Measurements from ENCODE around the gene FARS2. TPM values are rescaled to one million over a fixed set of nuclear protein-coding genes. Genes with fewer than 3 reads are reported as not detected.

FARS2 gene
- total and polyA plus RNA-seq, 7 donors: 10.6 to 17.5 (median 14.4) TPM

GRCh38 chr6:5752391-5752680, 491.0 kb downstream of the FARS2 start:
- no peak for TF ChIP-seq CTCF (IDR thresholded peaks at IDR 0.05)
- Histone ChIP-seq H3K4me1 (peaks cover 48% of the 10 kb centered on the region), H3K27me3 (ENCODE audit: insufficient read depth in 3 of 3, low read length in 2 of 3) (no peaks in the 10 kb centered on the region), H3K27ac (peak overlapping the region; percentile 89), H3K4me3 (no peak overlapping the region), H3K9me3 (peaks cover 7% of the 10 kb centered on the region), H3K36me3 (ENCODE audit: insufficient read depth in 1 of 2, low read depth in 1 of 2) (no peaks in the 10 kb centered on the region)
- WGBS, 3 donors: 41 to 57% (median 45%) methylated on average over 5 of the region's 5 CpGs
- intact Hi-C loops (cut with DNase I): loop anchor here in 1 of 2 donors (10.0 kb wide), 1 partner anchor 288 kb away; no protein-coding TSS in a partner anchor
- no peak for DNase-seq
- ATAC-seq: peak; percentile 74 to 86 (median 80)

GRCh38 chr6:5753209-5753608, 491.9 kb downstream of the FARS2 start:
- peak overlapping the region; percentile 89 for H3K27ac ChIP-seq

GRCh38 chr6:5754904-5755303, 493.6 kb downstream of the FARS2 start:
- H3K36me3 ChIP-seq (ENCODE audit: insufficient read depth in 1 of 2, low read depth in 1 of 2): no peaks in the 10 kb centered on the region
- no peak for DNase-seq
- no peak overlapping the region for H3K27ac ChIP-seq
- no peaks in the 10 kb centered on the region for H3K27me3 ChIP-seq (ENCODE audit: insufficient read depth in 3 of 3, low read length in 2 of 3)
- H3K4me3 ChIP-seq: no peak overlapping the region
- ATAC-seq: no peak
- peaks cover 7% of the 10 kb centered on the region for H3K9me3 ChIP-seq
- H3K4me1 ChIP-seq: peaks cover 40% of the 10 kb centered on the region
- TF ChIP-seq CTCF (IDR thresholded peaks at IDR 0.05): no peak
- WGBS, 3 donors: 95 to 97% (median 96%) methylated on average over 2 of the region's 2 CpGs
- intact Hi-C loops (cut with DNase I): loop anchor here in 1 of 2 donors (10.0 kb wide), 1 partner anchor 290 kb away; no protein-coding TSS in a partner anchor

More at GRCh38 chr6:5753209-5753608, 491.9 kb downstream of the FARS2 start:
- intact Hi-C loops (cut with DNase I): loop anchor here in 1 of 2 donors (10.0 kb wide), 1 partner anchor 288 kb away; no protein-coding TSS in a partner anchor
- Histone ChIP-seq H3K4me1 (peaks cover 45% of the 10 kb centered on the region), H3K4me3 (peak overlapping the region; percentile 11), H3K9me3 (peaks cover 7% of the 10 kb centered on the region), H3K36me3 (ENCODE audit: insufficient read depth in 1 of 2, low read depth in 1 of 2) (no peaks in the 10 kb centered on the region), H3K27me3 (ENCODE audit: insufficient read depth in 3 of 3, low read length in 2 of 3) (no peaks in the 10 kb centered on the region)
- DNase-seq (no peak), ATAC-seq (peak; percentile 39 to 72 (median 63))
- no peak for TF ChIP-seq CTCF (IDR thresholded peaks at IDR 0.05)
- WGBS, 3 donors: 31 to 69% (median 38%) methylated on average over 4 of the region's 4 CpGs

- TF ChIP-seq CTCF (IDR thresholded peaks at IDR 0.05): no peak
- ATAC-seq (no peak), DNase-seq (no peak)
- no peak overlapping the region for H3K4me3 ChIP-seq
- peaks cover 34% of the 10 kb centered on the region for H3K4me1 ChIP-seq
- 87 to 94% (median 92%) methylated on average over 5 of the region's 5 CpGs for WGBS, 3 donors
- no peak overlapping the region for H3K27ac ChIP-seq
- H3K9me3 ChIP-seq: peaks cover 5% of the 10 kb centered on the region
- intact Hi-C loops (cut with DNase I): loop anchor here in 1 of 2 donors (10.0 kb wide), 1 partner anchor 295 kb away; no protein-coding TSS in a partner anchor
- H3K36me3 ChIP-seq (ENCODE audit: insufficient read depth in 1 of 2, low read depth in 1 of 2): no peaks in the 10 kb centered on the region
- no peaks in the 10 kb centered on the region for H3K27me3 ChIP-seq (ENCODE audit: insufficient read depth in 3 of 3, low read length in 2 of 3)
These were observed 498.3 kb downstream of the FARS2 start for GRCh38 chr6:5759571-5759970.

GRCh38 chr6:5761370-5761769, 500.1 kb downstream of the FARS2 start:
- WGBS, 3 donors: 44 to 67% (median 46%) methylated on average over 5 of the region's 5 CpGs
- Histone ChIP-seq H3K27ac (peak overlapping the region; percentile 3), H3K36me3 (ENCODE audit: insufficient read depth in 1 of 2, low read depth in 1 of 2) (no peaks in the 10 kb centered on the region), H3K27me3 (ENCODE audit: insufficient read depth in 3 of 3, low read length in 2 of 3) (no peaks in the 10 kb centered on the region), H3K9me3 (no peaks in the 10 kb centered on the region), H3K4me1 (peaks cover 42% of the 10 kb centered on the region), H3K4me3 (no peak overlapping the region)
- no peak for TF ChIP-seq CTCF (IDR thresholded peaks at IDR 0.05)
- no peak for DNase-seq
- intact Hi-C loops (cut with DNase I): loop anchor here in 1 of 2 donors (10.0 kb wide), 1 partner anchor 287 kb away; no protein-coding TSS in a partner anchor
- no peak for ATAC-seq
